ENCODE results near the gene IQGAP1. TPM values are rescaled to one million over a fixed set of nuclear protein-coding genes. Genes with fewer than 3 reads are reported as not detected.

Gene IQGAP1
- total and polyA plus RNA-seq, 8 donors, result 22.3 to 222 (median 86.4) TPM

DNA sequence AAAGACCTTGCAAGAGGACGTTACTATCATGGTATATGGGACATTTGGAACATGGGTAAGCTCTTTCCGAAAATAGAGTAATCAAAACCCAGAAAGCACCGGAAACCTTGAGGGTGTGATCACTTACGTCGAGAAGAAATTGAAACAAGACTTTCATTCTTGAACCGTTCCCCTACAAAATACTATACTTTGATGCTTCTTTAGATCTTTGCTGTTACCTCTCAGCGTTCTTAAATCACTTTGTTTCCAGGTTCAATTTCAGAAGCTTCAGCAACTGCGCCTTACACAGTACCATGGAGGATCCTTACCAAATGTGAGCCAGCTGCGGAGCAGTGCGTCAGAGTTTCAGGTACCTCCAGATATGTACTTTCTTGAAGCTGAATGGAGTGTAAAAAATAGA lies 151.7 kb downstream of the IQGAP1 start:
- H3K9me3 ChIP-seq, result no peaks in the 10 kb centered on the region
- H3K27me3 ChIP-seq, result no peaks in the 10 kb centered on the region
- intact Hi-C loops (cut with DNase I; ENCODE audit: low total_unique reads), result no loop called here
- H3K4me3 ChIP-seq, result no peak overlapping the region
- peaks cover 0 to 36% (median 20%) of the 10 kb centered on the region in 4 donors for H3K36me3 ChIP-seq
- H3K27ac ChIP-seq, result no peak overlapping the region
- no peak for DNase-seq
- peaks cover 14 to 33% (median 20%) of the 10 kb centered on the region in 4 donors for H3K4me1 ChIP-seq
- TF ChIP-seq CTCF (IDR thresholded peaks at IDR 0.05) (no peak), EP300 (IDR thresholded peaks at IDR 0.05) (no peak), POLR2A (IDR thresholded peaks at IDR 0.05) (no peak), POLR2AphosphoS5 (IDR thresholded peaks at IDR 0.05) (no peak)
- WGBS, 5 donors, result 79 to 92% (median 82%) methylated on average over 10 of the region's 10 CpGs

DNA sequence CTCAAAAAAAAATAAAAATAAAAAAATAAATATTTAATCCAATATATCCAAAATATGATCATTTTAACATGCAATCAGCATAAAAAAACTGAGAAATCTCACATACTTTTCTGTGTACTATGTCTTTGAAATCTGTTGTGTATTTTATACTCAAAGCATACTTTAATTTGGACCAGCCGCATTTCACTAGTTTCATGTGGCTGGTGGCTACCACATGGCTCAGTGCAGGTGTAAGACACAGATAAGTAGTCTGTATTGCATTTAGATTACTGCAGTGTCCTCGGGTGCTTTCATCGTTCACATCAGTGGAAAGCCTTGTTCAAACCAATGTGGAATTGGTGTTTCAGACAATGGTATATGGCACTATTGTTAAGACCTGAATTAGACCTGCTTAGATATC lies 152.7 kb downstream of the IQGAP1 start:
- no peak overlapping the region for H3K4me3 ChIP-seq
- intact Hi-C loops (cut with DNase I; ENCODE audit: low total_unique reads), result no loop called here

DNA sequence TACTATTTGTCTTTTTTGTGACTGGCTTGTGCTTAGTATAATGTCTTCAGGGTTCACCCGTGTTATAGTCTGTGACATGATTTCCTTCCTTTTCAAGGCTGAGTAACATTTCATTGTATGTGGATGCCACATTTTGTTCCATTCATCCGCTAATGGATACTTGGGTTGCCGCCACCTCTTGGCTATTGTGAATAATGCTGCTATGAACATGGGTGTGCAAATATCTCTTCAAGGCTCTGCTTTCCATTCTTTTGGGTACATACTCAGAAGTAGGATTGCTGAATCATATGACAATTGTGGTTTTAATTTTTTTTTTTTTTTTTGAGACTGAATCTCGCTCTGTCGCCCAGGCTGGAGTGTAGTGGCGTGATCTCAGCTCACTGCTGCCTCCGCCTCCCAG lies 157.1 kb downstream of the IQGAP1 start:
- TF ChIP-seq POLR2AphosphoS5 (IDR thresholded peaks at IDR 0.05) (no peak), CTCF (IDR thresholded peaks at IDR 0.05) (no peak), POLR2A (IDR thresholded peaks at IDR 0.05) (no peak), EP300 (IDR thresholded peaks at IDR 0.05) (no peak)
- peaks cover 0 to 10% (median 4%) of the 10 kb centered on the region in 4 donors for H3K4me1 ChIP-seq
- no peak overlapping the region for H3K4me3 ChIP-seq
- intact Hi-C loops (cut with DNase I; ENCODE audit: low total_unique reads), result no loop called here
- H3K9me3 ChIP-seq, result no peaks in the 10 kb centered on the region
- peaks cover 0 to 36% (median 28%) of the 10 kb centered on the region in 4 donors for H3K36me3 ChIP-seq
- no peak for DNase-seq
- 90 to 96% (median 95%) methylated on average over 7 of the region's 7 CpGs for WGBS, 5 donors
- no peak overlapping the region for H3K27ac ChIP-seq
- no peaks in the 10 kb centered on the region for H3K27me3 ChIP-seq

More for the DNA sequence above, 152.7 kb downstream of the IQGAP1 start:
- no peaks in the 10 kb centered on the region for H3K27me3 ChIP-seq
- no peaks in the 10 kb centered on the region for H3K9me3 ChIP-seq
- H3K27ac ChIP-seq, result no peak overlapping the region
- no peak for TF ChIP-seq POLR2A (IDR thresholded peaks at IDR 0.05)
- TF ChIP-seq EP300 (IDR thresholded peaks at IDR 0.05), result no peak
- TF ChIP-seq POLR2AphosphoS5 (IDR thresholded peaks at IDR 0.05), result no peak
- TF ChIP-seq CTCF (IDR thresholded peaks at IDR 0.05), result no peak
- peaks cover 0 to 36% (median 20%) of the 10 kb centered on the region in 4 donors for H3K36me3 ChIP-seq
- peaks cover 10 to 25% (median 12%) of the 10 kb centered on the region in 4 donors for H3K4me1 ChIP-seq
- no peak for DNase-seq
- WGBS, 5 donors, result 83 to 88% (median 85%) methylated on average over 3 of the region's 3 CpGs

- no peaks in the 10 kb centered on the region for H3K27me3 ChIP-seq
- H3K4me3 ChIP-seq, result no peak overlapping the region
- no peak for TF ChIP-seq CTCF (IDR thresholded peaks at IDR 0.05)
- TF ChIP-seq POLR2A (IDR thresholded peaks at IDR 0.05), result no peak
- TF ChIP-seq EP300 (IDR thresholded peaks at IDR 0.05), result no peak
- no peak for TF ChIP-seq POLR2AphosphoS5 (IDR thresholded peaks at IDR 0.05)
- no peak overlapping the region for H3K27ac ChIP-seq
- peaks cover 0 to 19% (median 16%) of the 10 kb centered on the region in 4 donors for H3K36me3 ChIP-seq
- no peaks in the 10 kb centered on the region for H3K9me3 ChIP-seq
- H3K4me1 ChIP-seq, result peaks cover 0 to 31% (median 8%) of the 10 kb centered on the region in 4 donors
- DNase-seq, result no peak
- 57 to 88% (median 75%) methylated on average over 2 of the region's 2 CpGs for WGBS, 5 donors
- intact Hi-C loops (cut with DNase I; ENCODE audit: low total_unique reads), result no loop called here
Measured at GRCh38 chr15:90547540-90547939, 159.5 kb downstream of the IQGAP1 start.
